Colonic mucosa (tissue), 4 donors: Measurements from ENCODE around the gene BSPRY. TPM values are rescaled to one million over a fixed set of nuclear protein-coding genes. Genes with fewer than 3 reads are reported as not detected.
"Not testable (repeated sequence)": the region's sequence is repeated elsewhere in the genome, so short reads cannot be mapped to it uniquely, and the experiment has no call there.

Source experiments
- DNase-seq: peaks from one replicate; pipeline ENCODE4 v3.0.0-alpha.2; 2020
- H3K27ac ChIP-seq: fragments of 200-600 bp; one replicate; pipeline ENCODE4 v1.8.0; 2021
- H3K27me3 ChIP-seq: fragments of 200-600 bp; one replicate; pipeline ENCODE4 v1.8.0; 2021
- H3K36me3 ChIP-seq: fragments of 200-600 bp; one replicate; pipeline ENCODE4 v1.8.0; 2021
- H3K4me1 ChIP-seq: fragments of 200-600 bp; one replicate; pipeline ENCODE4 v1.8.0; 2021; ENCODE audit warnings: mild to moderate bottlenecking
- H3K4me3 ChIP-seq: fragments of 200-600 bp; one replicate; pipeline ENCODE4 v1.8.0; 2021
- H3K9ac ChIP-seq, 2 donors: one replicate each; pipeline ENCODE4 v1.7.0; 2013; ENCODE audit warnings: control low read depth in 2 of 2, low read depth in 2 of 2, low read length in 2 of 2
- H3K9me3 ChIP-seq: fragments of 200-600 bp; one replicate; pipeline ENCODE4 v1.8.0; 2021
- CTCF ChIP-seq: fragments of 200-600 bp; IDR thresholded peaks from one replicate; pipeline ENCODE4 v1.8.0; 2022; ENCODE audit warnings: antibody characterized with exemption, mild to moderate bottlenecking
- intact Hi-C: fragments of 100-400 bp; cut with DNase I; formaldehyde crosslinking; loops from one replicate; pipeline ENCODE4 v1.14.1; 2022
- total RNA-seq, 2 donors: library from RNA; stranded (reverse); fragmentation: NEBNext Ultra II Directional in 1 of 2; extraction: Animal tissue kit (Norgen Biotek cat#: 25700) in 1 of 2; gene quantifications; one replicate each; pipeline ENCODE4 v1.2.1, GENCODE V29; 2021
- donor health status: healthy.
- donor health status: DM: no; HTN: no; CAD: no.
- donor health status: DM: no; HTN: no; CAD: no.

Gene BSPRY
- total RNA-seq, 2 donors from 2014 or later: 25.6 to 34.2 TPM

GRCh38 chr9:113380869-113381378 is 31.6 kb downstream of the BSPRY start:
- intact Hi-C loops: loop anchor here (5.0 kb wide), 1 partner anchor 39 kb away; the partner anchor contains the start of gene WDR31
- Histone ChIP-seq H3K9ac (peak overlapping the region in 1 of 2 donors; percentile 38), H3K4me1 (no peaks in the 10 kb centered on the region), H3K4me3 (no peak overlapping the region), H3K27ac (peak overlapping the region; percentile 79), H3K9me3 (no peaks in the 10 kb centered on the region), H3K36me3 (no peaks in the 10 kb centered on the region), H3K27me3 (no peaks in the 10 kb centered on the region)
- TF ChIP-seq CTCF: no peak
- DNase-seq: peak; percentile 73

DNA sequence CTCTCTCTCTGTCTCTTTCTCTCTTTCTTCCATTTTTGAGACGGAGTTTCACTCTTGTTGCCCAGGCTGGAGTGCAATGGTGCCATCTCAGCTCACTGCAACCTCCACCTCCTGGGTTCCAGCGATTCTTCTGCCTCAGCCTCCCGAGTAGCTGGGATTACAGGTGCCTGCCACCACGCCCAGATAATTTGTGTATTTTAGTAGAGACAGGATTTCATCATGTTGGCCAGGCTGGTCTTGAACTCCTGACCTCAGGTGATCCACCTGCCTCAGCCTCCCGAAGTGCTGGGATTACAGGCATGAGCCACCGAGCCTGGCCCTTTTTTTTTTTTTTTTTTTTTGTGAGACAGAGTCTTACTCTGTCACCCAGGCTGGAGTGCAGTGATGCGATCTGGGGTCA is 32.1 kb downstream of the BSPRY start:
- H3K9ac ChIP-seq, H3K4me1 ChIP-seq, H3K4me3 ChIP-seq, H3K9me3 ChIP-seq, H3K36me3 ChIP-seq, DNase-seq, H3K27me3 ChIP-seq: not testable (repeated sequence)
- peak overlapping the region; percentile 79 for H3K27ac ChIP-seq
- intact Hi-C loops: loop anchor here (5.0 kb wide), 1 partner anchor 39 kb away; the partner anchor contains the start of gene WDR31

GRCh38 chr9:113381909-113382411 is 32.6 kb downstream of the BSPRY start:
- intact Hi-C loops: loop anchor here (5.0 kb wide), 1 partner anchor 40 kb away; the partner anchor contains the start of gene WDR31
- Histone ChIP-seq H3K4me3 (no peak overlapping the region), H3K9me3 (no peaks in the 10 kb centered on the region), H3K36me3 (no peaks in the 10 kb centered on the region), H3K27ac (peak overlapping the region; percentile 79), H3K9ac (peak overlapping the region in 1 of 2 donors; percentile 58), H3K4me1 (no peaks in the 10 kb centered on the region), H3K27me3 (no peaks in the 10 kb centered on the region)
- TF ChIP-seq CTCF: no peak
- DNase-seq: peak; percentile 90

DNA sequence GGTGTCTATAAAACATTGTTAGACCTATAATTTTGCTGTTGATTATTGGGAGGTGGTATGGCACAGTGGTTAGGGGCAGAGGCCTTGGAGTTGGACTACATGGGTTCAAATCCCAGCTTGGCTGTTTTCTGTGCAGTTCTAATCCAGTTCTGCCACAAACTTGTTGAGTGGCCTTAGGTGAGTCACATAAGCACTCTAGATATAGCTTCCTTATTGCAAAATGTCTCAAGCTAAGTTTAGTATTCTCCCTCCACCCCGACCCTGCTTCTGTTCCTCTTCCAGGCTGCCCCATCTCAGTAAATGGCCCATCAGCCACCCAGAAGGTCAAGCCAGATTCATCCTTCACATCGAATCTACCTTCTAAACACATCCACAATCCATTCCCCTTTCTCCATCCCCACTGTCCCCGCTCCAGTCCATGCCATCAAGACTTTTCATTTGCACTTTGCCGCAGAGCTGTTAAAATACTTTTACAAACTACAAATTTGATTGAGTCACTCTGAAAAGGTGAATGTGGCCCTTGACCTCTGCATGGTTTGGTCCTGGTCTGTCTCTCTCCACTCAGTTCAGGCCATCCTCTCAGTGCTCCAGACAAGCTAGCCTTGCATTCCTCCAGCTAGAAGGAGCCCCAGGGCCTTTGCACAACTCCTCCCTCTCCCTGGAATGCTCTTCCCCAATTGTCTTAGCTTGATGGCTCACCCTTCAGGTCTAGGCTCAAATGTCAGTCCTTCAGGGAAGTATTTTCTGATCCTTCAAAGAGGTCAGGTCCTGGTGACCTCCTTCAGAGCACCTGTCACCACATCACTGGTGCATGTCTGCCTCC is 37.4 kb downstream of the BSPRY start:
- H3K36me3 ChIP-seq: peaks cover 8% of the 10 kb centered on the region
- no peak for TF ChIP-seq CTCF
- H3K4me1 ChIP-seq: peaks cover 13% of the 10 kb centered on the region
- no peaks in the 10 kb centered on the region for H3K27me3 ChIP-seq
- no peaks in the 10 kb centered on the region for H3K9me3 ChIP-seq
- no peak overlapping the region for H3K4me3 ChIP-seq
- no peak for DNase-seq
- intact Hi-C loops: no loop called here
- H3K27ac ChIP-seq: peak overlapping the region; percentile 85
- H3K9ac ChIP-seq: peak overlapping the region in 1 of 2 donors; percentile 79

- intact Hi-C loops: no loop called here
- Histone ChIP-seq H3K4me3 (no peak overlapping the region), H3K9ac (peak overlapping the region in 1 of 2 donors; percentile 79), H3K27me3 (no peaks in the 10 kb centered on the region), H3K27ac (peak overlapping the region; percentile 85), H3K9me3 (no peaks in the 10 kb centered on the region), H3K4me1 (peaks cover 13% of the 10 kb centered on the region), H3K36me3 (peaks cover 8% of the 10 kb centered on the region)
- no peak for TF ChIP-seq CTCF
- peak; percentile 79 for DNase-seq
Measured at GRCh38 chr9:113387560-113388230, 38.4 kb downstream of the BSPRY start.
